PFSK-1 (cell line): ENCODE data around the gene LAMC1.

Experiments used
- FOXP2 ChIP-seq: optimal IDR thresholded peaks from 2 replicates; pipeline ENCODE3; 2011; ENCODE audit warnings: borderline replicate concordance, control low read depth, inconsistent platforms; ENCODE audit not compliant: insufficient read depth; ENCODE audit errors: extremely low read length, extremely low read depth
- POLR2AphosphoS5 ChIP-seq: IDR thresholded peaks from 2 replicates; pipeline ENCODE4 v1.6.1; 2012; ENCODE audit warnings: low read depth, mild to moderate bottlenecking, control low read depth, low read length, moderate library complexity
- REST ChIP-seq, 2 experiments: IDR thresholded peaks; 2 replicates each; pipeline versions ENCODE4 v1.6.1 to v1.8.0; 2011 to 2012; ENCODE audit warnings: low read depth in 2 of 2, low read length in 2 of 2, control low read depth in 1 of 2, inconsistent platforms in 1 of 2, mild to moderate bottlenecking in 1 of 2, moderate library complexity in 1 of 2; ENCODE audit not compliant: insufficient read depth in 1 of 2
- SIN3A ChIP-seq: IDR thresholded peaks from 2 replicates; pipeline ENCODE4 v1.6.1; 2012; ENCODE audit warnings: mild to moderate bottlenecking, low read length, moderate library complexity, borderline replicate concordance; ENCODE audit not compliant: insufficient read depth
- TAF1 ChIP-seq: IDR thresholded peaks from 2 replicates; pipeline ENCODE4 v1.6.1; 2012; ENCODE audit warnings: low read length, control low read depth, borderline replicate concordance; ENCODE audit not compliant: insufficient read depth

LAMC1 gene

GRCh38 chr1:183143576-183144315, 120.5 kb downstream of the LAMC1 start:
- TF ChIP-seq TAF1 (no peak), REST (IDR thresholded peaks at IDR 0.05; ENCODE audit: insufficient read depth in 1 of 2, low read depth in 2 of 2, low read length in 2 of 2) (no peak), FOXP2 (no peak), POLR2AphosphoS5 (no peak), SIN3A (no peak)

GRCh38 chr1:183144752-183145151, 121.5 kb downstream of the LAMC1 start:
- TF ChIP-seq SIN3A (no peak), FOXP2 (no peak), REST (IDR thresholded peaks at IDR 0.05; ENCODE audit: insufficient read depth in 1 of 2, low read depth in 2 of 2, low read length in 2 of 2) (no peak), POLR2AphosphoS5 (no peak), TAF1 (no peak)

GRCh38 chr1:183147735-183148134, 124.5 kb downstream of the LAMC1 start:
- TF ChIP-seq TAF1 (no peak), REST (IDR thresholded peaks at IDR 0.05; ENCODE audit: insufficient read depth in 1 of 2, low read depth in 2 of 2, low read length in 2 of 2) (no peak), SIN3A (no peak), FOXP2 (no peak), POLR2AphosphoS5 (no peak)

- TF ChIP-seq TAF1 = no peak
Measured at GRCh38 chr1:183148599-183148998, 125.4 kb downstream of the LAMC1 start.

GRCh38 chr1:183149273-183149672, 126.1 kb downstream of the LAMC1 start:
- TF ChIP-seq TAF1 (no peak), POLR2AphosphoS5 (no peak), FOXP2 (no peak), SIN3A (no peak), REST (IDR thresholded peaks at IDR 0.05; ENCODE audit: insufficient read depth in 1 of 2, low read depth in 2 of 2, low read length in 2 of 2) (no peak)
